H1 (cell line): ENCODE measurements around the gene AFF1. TPM values are rescaled to one million over a fixed set of nuclear protein-coding genes. Genes with fewer than 3 reads are reported as not detected.

Experiments
- CTCF ChIA-PET: fragments of 300-600 bp; sonication (Branson Sonifier 250); formaldehyde crosslinking; loops from one replicate; lab custom pipeline; 2021; ENCODE audit not compliant: partially characterized antibody; lab: Charles Lee
- POLR2A ChIA-PET: fragments of 300-600 bp; sonication (Branson Sonifier 250); formaldehyde crosslinking; loops from one replicate; lab custom pipeline; 2021; ENCODE audit warnings: inconsistent platforms; ENCODE audit not compliant: partially characterized antibody; lab: Charles Lee
- DNase-seq, 2 experiments: peaks; one replicate each; pipeline versions ENCODE4 v3.0.0 to v3.0.0-alpha.2; 2010 to 2022; ENCODE audit warnings: low spot score in 2 of 2, low read depth in 1 of 2, mixed read lengths in 1 of 2
- FAIRE-seq: peaks from 2 replicates; lab custom pipeline; 2011; peaks lifted over from hg19 to GRCh38; lab: Jason Lieb, UNC
- H2AFZ ChIP-seq: 2 replicates; pipeline ENCODE4 v1.8.1; 2012; ENCODE audit warnings: low read length, inconsistent platforms
- H2AK5ac ChIP-seq: 2 replicates; pipeline ENCODE4 v1.6.1; 2013; ENCODE audit warnings: low read depth, low read length
- H2BK120ac ChIP-seq: replicated peaks from 2 replicates; pipeline ENCODE3; 2013; ENCODE audit warnings: low read depth, low read length, inconsistent platforms
- H2BK12ac ChIP-seq: 2 replicates; pipeline ENCODE4 v1.6.1; 2013; ENCODE audit warnings: low read depth, low read length
- H2BK15ac ChIP-seq: 2 replicates; pipeline ENCODE4 v1.6.1; 2013; ENCODE audit warnings: low read length
- H2BK20ac ChIP-seq: 2 replicates; pipeline ENCODE4 v1.6.1; 2013; ENCODE audit warnings: low read length
- H2BK5ac ChIP-seq: 2 replicates; pipeline ENCODE4 v1.6.1; 2013; ENCODE audit warnings: low read depth, low read length
- H3K14ac ChIP-seq: 2 replicates; pipeline ENCODE4 v1.6.1; 2013; ENCODE audit warnings: inconsistent platforms; ENCODE audit not compliant: insufficient read length
- H3K18ac ChIP-seq: 2 replicates; pipeline ENCODE4 v1.6.1; 2013; ENCODE audit warnings: low read length; ENCODE audit errors: extremely low read depth
- H3K23ac ChIP-seq: 2 replicates; pipeline ENCODE4 v1.6.1; 2013; ENCODE audit warnings: inconsistent platforms; ENCODE audit not compliant: insufficient read length
- H3K23me2 ChIP-seq: 2 replicates; pipeline ENCODE4 v1.6.1; 2013; ENCODE audit warnings: low read depth, low read length
- H3K27ac ChIP-seq: 2 replicates; pipeline ENCODE4 v1.6.1; 2011; ENCODE audit warnings: low read depth, low read length, inconsistent platforms
- H3K27me3 ChIP-seq, 4 experiments: replicated peaks in 1 of 4; 1 replicate in 1 of 4; 2 replicates in 3 of 4; pipeline versions ENCODE4 v1.6.1 to v1.8.1; 2011 to 2013; ENCODE audit warnings: low read length in 3 of 4, mild to moderate bottlenecking in 3 of 4, inconsistent platforms in 2 of 4, mixed read lengths in 2 of 4, moderate library complexity in 1 of 4; ENCODE audit not compliant: control insufficient read depth in 3 of 4, insufficient read depth in 3 of 4; ENCODE audit errors: extremely low read depth in 1 of 4
- H3K36me3 ChIP-seq, 4 experiments: 2 replicates each; pipeline versions ENCODE4 v1.6.1 to v1.8.1; 2011 to 2013; ENCODE audit warnings: mild to moderate bottlenecking in 4 of 4, low read length in 3 of 4, moderate library complexity in 2 of 4, control low read depth in 1 of 4, inconsistent platforms in 1 of 4; ENCODE audit not compliant: insufficient read depth in 4 of 4, control insufficient read depth in 2 of 4
- H3K4ac ChIP-seq: replicated peaks from 2 replicates; pipeline ENCODE3; 2013; ENCODE audit warnings: low read length, low read depth, mixed read lengths, inconsistent platforms; ENCODE audit not compliant: insufficient read length
- H3K4me1 ChIP-seq, 4 experiments: replicated peaks in 1 of 4; 1 replicate in 1 of 4; 2 replicates in 3 of 4; pipeline versions ENCODE4 v1.6.1 to v1.8.1; 2011 to 2013; ENCODE audit warnings: low read length in 3 of 4, inconsistent platforms in 2 of 4, mixed read lengths in 1 of 4; ENCODE audit not compliant: insufficient read depth in 4 of 4, control insufficient read depth in 3 of 4
- H3K4me2 ChIP-seq, 2 experiments: 2 replicates each; pipeline versions ENCODE4 v1.6.1 to v1.8.1; 2011 to 2013; ENCODE audit warnings: low read depth in 2 of 2, low read length in 2 of 2, control low read depth in 1 of 2, inconsistent platforms in 1 of 2, mild to moderate bottlenecking in 1 of 2; ENCODE audit not compliant: insufficient read depth in 1 of 2
- H3K4me3 ChIP-seq, 4 experiments: fragments of 200-600, 300-600 bp in 1 of 4; sonication (generic), shearing (Covaris generic), sonication (Bioruptor Twin) in 1 of 4; 2 replicates each; pipeline versions ENCODE4 v1.5.1 to v1.8.1; 2011 to 2016; ENCODE audit warnings: low read length in 4 of 4, low read depth in 3 of 4, control low read depth in 2 of 4, inconsistent platforms in 2 of 4, mild to moderate bottlenecking in 2 of 4, mixed read lengths in 1 of 4, moderate library complexity in 1 of 4; ENCODE audit not compliant: insufficient read depth in 2 of 4; ENCODE audit errors: extremely low read depth in 1 of 4
- H3K56ac ChIP-seq: replicated peaks from 2 replicates; pipeline ENCODE3; 2013; ENCODE audit warnings: low read depth, mild to moderate bottlenecking, mixed read lengths, low read length, inconsistent platforms; ENCODE audit not compliant: insufficient read length
- H3K79me1 ChIP-seq: 2 replicates; pipeline ENCODE4 v1.6.1; 2013; ENCODE audit warnings: low read depth, low read length, control low read depth
- H3K79me2 ChIP-seq, 2 experiments: 2 replicates each; pipeline versions ENCODE4 v1.6.1 to v1.8.1; 2012 to 2013; ENCODE audit warnings: low read length in 2 of 2, mild to moderate bottlenecking in 2 of 2, inconsistent platforms in 1 of 2; ENCODE audit not compliant: insufficient read depth in 2 of 2, control insufficient read depth in 1 of 2
- H3K9ac ChIP-seq, 4 experiments: replicated peaks in 1 of 4; 1 replicate in 1 of 4; 2 replicates in 3 of 4; pipeline versions ENCODE4 v1.6.1 to v1.8.1; 2011 to 2013; ENCODE audit warnings: low read depth in 3 of 4, low read length in 3 of 4, control low read depth in 2 of 4, mild to moderate bottlenecking in 2 of 4, moderate library complexity in 2 of 4, inconsistent platforms in 1 of 4; ENCODE audit errors: extremely low read depth in 1 of 4
- H3K9me3 ChIP-seq, 2 experiments: 2 replicates each; pipeline versions ENCODE4 v1.6.1 to v1.8.1; 2012 to 2013; ENCODE audit warnings: mild to moderate bottlenecking in 2 of 2, moderate library complexity in 2 of 2, control low read depth in 1 of 2, inconsistent platforms in 1 of 2, low read depth in 1 of 2, low read length in 1 of 2, mixed read lengths in 1 of 2; ENCODE audit not compliant: insufficient read depth in 2 of 2
- H4K20me1 ChIP-seq, 2 experiments: replicated peaks in 1 of 2; 2 replicates each; pipeline versions ENCODE3 to v1.8.1; 2011 to 2013; ENCODE audit warnings: inconsistent platforms in 2 of 2, low read length in 2 of 2, mild to moderate bottlenecking in 1 of 2; ENCODE audit not compliant: insufficient read depth in 2 of 2, control insufficient read depth in 1 of 2
- H4K5ac ChIP-seq: 2 replicates; pipeline ENCODE4 v1.6.1; 2013; ENCODE audit warnings: low read length, low read depth, mixed read lengths, inconsistent platforms; ENCODE audit not compliant: insufficient read length
- H4K8ac ChIP-seq: 2 replicates; pipeline ENCODE4 v1.8.0; 2013; ENCODE audit warnings: mild to moderate bottlenecking, moderate library complexity, low read length, inconsistent platforms; ENCODE audit not compliant: insufficient read depth; ENCODE audit errors: extremely low read depth
- H4K91ac ChIP-seq: replicated peaks from 2 replicates; pipeline ENCODE3; 2013; ENCODE audit warnings: low read length, mixed read lengths, inconsistent platforms; ENCODE audit not compliant: insufficient read length
- E2F6 ChIP-seq: IDR thresholded peaks from 2 replicates; pipeline ENCODE4 v1.6.1; 2012; ENCODE audit warnings: inconsistent platforms
- HDAC6 ChIP-seq: IDR thresholded peaks from one replicate; pipeline ENCODE4 v1.7.1; 2012; ENCODE audit warnings: low read depth, mild to moderate bottlenecking, inconsistent platforms, low read length, moderate library complexity
- KDM4A ChIP-seq: IDR thresholded peaks from one replicate; pipeline ENCODE4 v1.7.1; 2012; ENCODE audit warnings: low read depth, mild to moderate bottlenecking, moderate library complexity, low read length, inconsistent platforms; ENCODE audit not compliant: severe bottlenecking
- SIN3A ChIP-seq, 2 experiments: IDR thresholded peaks in 1 of 2; conservative IDR thresholded peaks in 1 of 2; 2 replicates each; pipeline ENCODE4 v1.6.1; 2011 to 2012; ENCODE audit warnings: low read length in 2 of 2, improper control_type of control experiment in 1 of 2, low read depth in 1 of 2, mild to moderate bottlenecking in 1 of 2
- SP1 ChIP-seq: IDR thresholded peaks from 2 replicates; pipeline ENCODE4 v1.6.1; 2011; ENCODE audit warnings: low read depth, low read length
- WGBS, 2 experiments: shearing (Covaris generic) in 1 of 2; methylation state at CpG; one replicate each; pipeline versions ENCODE4 v1.1.6 to v1.1.7; 2013 to 2015; ENCODE audit warnings: low lambda C conversion rate in 2 of 2, mixed read lengths in 2 of 2, inconsistent platforms in 1 of 2, low coverage in 1 of 2, missing lambda C conversion rate in 1 of 2; ENCODE audit not compliant: insufficient replicate concordance in 2 of 2, insufficient coverage in 1 of 2, insufficient read length in 1 of 2; ENCODE audit errors: extremely low coverage in 1 of 2, missing lambda C conversion rate in 1 of 2; 5-methylcytosine and 5-hydroxymethylcytosine counted together
- polyA plus RNA-seq, 7 experiments: library from polyadenylated mRNA; depleted of rRNA in 3 of 7; stranded (reverse) in 5 of 7; unstranded in 2 of 7; fragments of >200 nt in 5 of 7; fragments of 200-250 nt in 2 of 7; gene quantifications; 1 replicate in 5 of 7; 2 replicates in 1 of 7; 4 replicates in 1 of 7; pipeline versions ENCODE4 v1.2.1 to v1.2.3, GENCODE V29; 2011 to 2013; ENCODE audit warnings: missing spikeins in 2 of 7, mixed read lengths in 2 of 7
- total RNA-seq: library from RNA; stranded (reverse); fragmentation: NEBNext Ultra II Directional; extraction: Animal tissue kit (Norgen Biotek cat#: 25700); gene quantifications from 2 replicates; pipeline ENCODE4 v1.2.1, GENCODE V29; 2021
- TF ChIP-seq, protein P1 (sequence below), 3 experiments: IDR thresholded peaks; 1 replicate in 2 of 3; 2 replicates in 1 of 3; pipeline versions ENCODE4 v1.5.1 to v1.6.1; 2011; ENCODE audit warnings: low read length in 3 of 3, mild to moderate bottlenecking in 3 of 3, inconsistent platforms in 2 of 3, low read depth in 1 of 3, moderate library complexity in 1 of 3; ENCODE audit not compliant: insufficient read depth in 1 of 3; ENCODE audit errors: control extremely low read depth in 1 of 3
- TF ChIP-seq, protein P2 (sequence below): IDR thresholded peaks from 2 replicates; pipeline ENCODE4 v1.6.1; 2012; ENCODE audit warnings: inconsistent platforms

Gene AFF1
- total and polyA plus RNA-seq, 2 of the 8 experiments (the other 6 are each of a cell fraction or from before 2014, with no cell fraction given): 14.8 to 85.5 TPM

- peak in 1 of 2 experiments; percentile 64 for DNase-seq
- POLR2A ChIA-PET: interaction anchor here (0.6 to 1.3 kb wide), 4 partner anchors 12 to 141 kb away, joined by 3 to 5 read pairs (median 3); partner anchors contain the start of gene KLHL8
- TF ChIP-seq KDM4A (no peak), E2F6 (no peak), HDAC6 (no peak), SP1 (no peak), SIN3A (conservative IDR thresholded peaks at IDR 0.05 in 1 of 2, IDR thresholded peaks at IDR 0.05 in 1 of 2; ENCODE audit: low read depth in 1 of 2, low read length in 2 of 2) (no peak)
- TF ChIP-seq, protein P1, sequence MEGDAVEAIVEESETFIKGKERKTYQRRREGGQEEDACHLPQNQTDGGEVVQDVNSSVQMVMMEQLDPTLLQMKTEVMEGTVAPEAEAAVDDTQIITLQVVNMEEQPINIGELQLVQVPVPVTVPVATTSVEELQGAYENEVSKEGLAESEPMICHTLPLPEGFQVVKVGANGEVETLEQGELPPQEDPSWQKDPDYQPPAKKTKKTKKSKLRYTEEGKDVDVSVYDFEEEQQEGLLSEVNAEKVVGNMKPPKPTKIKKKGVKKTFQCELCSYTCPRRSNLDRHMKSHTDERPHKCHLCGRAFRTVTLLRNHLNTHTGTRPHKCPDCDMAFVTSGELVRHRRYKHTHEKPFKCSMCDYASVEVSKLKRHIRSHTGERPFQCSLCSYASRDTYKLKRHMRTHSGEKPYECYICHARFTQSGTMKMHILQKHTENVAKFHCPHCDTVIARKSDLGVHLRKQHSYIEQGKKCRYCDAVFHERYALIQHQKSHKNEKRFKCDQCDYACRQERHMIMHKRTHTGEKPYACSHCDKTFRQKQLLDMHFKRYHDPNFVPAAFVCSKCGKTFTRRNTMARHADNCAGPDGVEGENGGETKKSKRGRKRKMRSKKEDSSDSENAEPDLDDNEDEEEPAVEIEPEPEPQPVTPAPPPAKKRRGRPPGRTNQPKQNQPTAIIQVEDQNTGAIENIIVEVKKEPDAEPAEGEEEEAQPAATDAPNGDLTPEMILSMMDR (IDR thresholded peaks at IDR 0.05; ENCODE audit: control extremely low read depth in 1 of 3, insufficient read depth in 1 of 3, low read depth in 1 of 3, low read length in 3 of 3): peak in 2 of 3 experiments; percentile 60 to 82; a peak in 2 of 4 replicates
- TF ChIP-seq, protein P2, sequence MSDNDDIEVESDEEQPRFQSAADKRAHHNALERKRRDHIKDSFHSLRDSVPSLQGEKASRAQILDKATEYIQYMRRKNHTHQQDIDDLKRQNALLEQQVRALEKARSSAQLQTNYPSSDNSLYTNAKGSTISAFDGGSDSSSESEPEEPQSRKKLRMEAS: no peak
Measured at GRCh38 chr4:87150498-87151261, 215.9 kb downstream of the AFF1 start.

More at GRCh38 chr4:87150498-87151261, 215.9 kb downstream of the AFF1 start:
- no peak overlapping the region for H4K5ac ChIP-seq
- no peak overlapping the region for H2BK20ac ChIP-seq
- H3K23ac ChIP-seq: no peak overlapping the region
- H2AFZ ChIP-seq: no peak overlapping the region
- no peak overlapping the region for H3K9ac ChIP-seq
- no peaks in the 10 kb centered on the region for H3K9me3 ChIP-seq
- H2BK5ac ChIP-seq: no peak overlapping the region
- H3K23me2 ChIP-seq: no peaks in the 10 kb centered on the region
- H3K4me1 ChIP-seq: peaks cover 0 to 3% (median 1%) of the 10 kb centered on the region in 4 experiments; a peak in 2 of 7 replicates
- H3K4ac ChIP-seq: no peak overlapping the region
- CTCF ChIA-PET: interaction anchor here (0.6 to 3.5 kb wide), 52 partner anchors 10 to 864 kb away, joined by 3 to 40 read pairs (median 4); partner anchors contain the start of genes KLHL8 and SPARCL1
- H3K27me3 ChIP-seq: no peaks in the 10 kb centered on the region
- no peak overlapping the region for H2AK5ac ChIP-seq
- H2BK12ac ChIP-seq: no peak overlapping the region
- no peak overlapping the region for H3K4me2 ChIP-seq
- H3K18ac ChIP-seq: no peak overlapping the region
- FAIRE-seq: peak; percentile 99
- H4K91ac ChIP-seq: no peak overlapping the region
- H2BK120ac ChIP-seq: no peak overlapping the region
- no peak overlapping the region for H3K4me3 ChIP-seq
- H3K79me2 ChIP-seq: no peaks in the 10 kb centered on the region
- H3K36me3 ChIP-seq: no peaks in the 10 kb centered on the region
- H4K20me1 ChIP-seq: no peaks in the 10 kb centered on the region
- H3K56ac ChIP-seq: no peak overlapping the region
- 47% methylated on average over 2 of the region's 2 CpGs; no CpG with 5 or more reads in 1 of the 2 experiments for WGBS, 2 experiments
- no peak overlapping the region for H2BK15ac ChIP-seq
- H3K27ac ChIP-seq: no peak overlapping the region
- no peaks in the 10 kb centered on the region for H3K79me1 ChIP-seq
- no peak overlapping the region for H4K8ac ChIP-seq
- no peak overlapping the region for H3K14ac ChIP-seq
